Adrenal gland (tissue), 12 donors: ENCODE measurements around the gene EID1. TPM values are rescaled to one million over a fixed set of nuclear protein-coding genes. Genes with fewer than 3 reads are reported as not detected.

Experiments
- DNase-seq, 7 donors: peaks; one replicate each; pipeline ENCODE4 v3.0.0-alpha.2; 2019 to 2020
- H3K27ac ChIP-seq, 5 donors: fragments of 200-600 bp; sonication (generic) in 4 of 5; 1 replicate in 3 of 5; 2 replicates in 2 of 5; pipeline versions ENCODE4 v1.5.1 to v1.8.0; 2016 to 2020; ENCODE audit warnings: mild to moderate bottlenecking in 1 of 5
- H3K27me3 ChIP-seq: fragments of 200-600 bp; 2 replicates; pipeline ENCODE4 v1.8.0; 2021
- H3K36me3 ChIP-seq, 2 donors: fragments of 200-600 bp; replicated peaks in 1 of 2; 1 replicate in 1 of 2; 2 replicates in 1 of 2; pipeline versions ENCODE4 v1.5.1 to v1.8.0; 2018 to 2022
- H3K4me1 ChIP-seq, 2 donors: fragments of 200-600 bp; replicated peaks in 1 of 2; 1 replicate in 1 of 2; 2 replicates in 1 of 2; pipeline versions ENCODE4 v1.5.1 to v1.8.0; 2018 to 2021
- H3K4me3 ChIP-seq, 4 donors: fragments of 200-600 bp; sonication (generic) in 3 of 4; one replicate each; pipeline ENCODE4 v1.5.1; 2016 to 2018
- H3K9me3 ChIP-seq, 3 donors: fragments of 200-600 bp; sonication (generic) in 1 of 3; replicated peaks in 1 of 3; 1 replicate in 2 of 3; 2 replicates in 1 of 3; pipeline versions ENCODE4 v1.5.1 to v1.8.0; 2016 to 2021
- CTCF ChIP-seq, 6 experiments: fragments of 450-650 bp in 4 of 6; fragments of 200-600 bp in 2 of 6; sonication (generic) in 1 of 6; IDR thresholded peaks; 1 replicate in 5 of 6; 2 replicates in 1 of 6; pipeline versions ENCODE4 v1.5.1 to v1.8.0; 2016 to 2021; ENCODE audit warnings: antibody characterized with exemption in 6 of 6, mild to moderate bottlenecking in 2 of 6, moderate library complexity in 1 of 6
- POLR2A ChIP-seq, 2 donors: fragments of 450-650 bp; IDR thresholded peaks; one replicate each; pipeline ENCODE4 v1.6.1; 2017; ENCODE audit warnings: antibody characterized with exemption in 2 of 2, mild to moderate bottlenecking in 2 of 2, moderate library complexity in 1 of 2
- WGBS, 4 donors: extraction: QIAGEN DNeasy Blood & Tissue Kit in 2 of 4; methylation state at CpG; one replicate each; pipeline versions ENCODE4 v1.1.5 to v1.1.7; 2013 to 2017; 5-methylcytosine and 5-hydroxymethylcytosine counted together
- intact Hi-C, 2 donors: fragments of 100-400 bp; cut with DNase I; formaldehyde crosslinking; loops; one replicate each; pipeline versions ENCODE4 v1.14.1 to v1.15.0; 2022 to 2023
- polyA plus RNA-seq, 3 donors: library from polyadenylated mRNA; stranded (reverse); fragments of 200-250 nt in 2 of 3; fragments of 350-450 nt in 1 of 3; fragmentation: Illumina TruSeq in 1 of 3; extraction: RNeasy Lipid Tissue Mini Kit (QIAGEN cat#74804) in 1 of 3; gene quantifications; one replicate each; pipeline ENCODE4 v1.2.3, GENCODE V29; 2013 to 2014
- total RNA-seq, 9 donors: library from RNA; depleted of rRNA in 4 of 9; stranded (reverse); fragments of >200 nt in 4 of 9; fragments of 120-200 nt in 1 of 9; fragmentation: NEBNext Ultra II Directional in 1 of 9; extraction: Animal tissue kit (Norgen Biotek cat#: 25700) in 1 of 9; gene quantifications; one replicate each; pipeline versions ENCODE4 v1.1.0 to v1.2.4, GENCODE V29; 2013 to 2023
- donor health status: healthy with polysubstance abuse.
- donor health status: Bipolar disorder and iron deficiency.
- donor health status: DM: yes; HTN: yes; CAD: no.
- donor health status: DM: no; HTN: no; CAD: no.
- donor health status: DM: no; HTN: no; CAD: no.
- donor health status: DM: yes; HTN: yes; CAD: no.

The EID1 gene
- total and polyA plus RNA-seq, 12 donors = 148 to 666 (median 245) TPM

- DNase-seq = no peak
- Histone ChIP-seq H3K27me3 (no peaks in the 10 kb centered on the region), H3K9me3 (no peaks in the 10 kb centered on the region), H3K36me3 (no peaks in the 10 kb centered on the region), H3K4me3 (no peak overlapping the region), H3K27ac (no peak overlapping the region), H3K4me1 (peaks cover 11 to 19% of the 10 kb centered on the region in 2 donors)
- TF ChIP-seq CTCF (IDR thresholded peaks at IDR 0.05) = no peak
- no peak for TF ChIP-seq POLR2A (IDR thresholded peaks at IDR 0.05)
- WGBS, 4 donors = 71 to 86% (median 78%) methylated on average over 2 of the region's 2 CpGs
- intact Hi-C loops = no loop called here
Measured at GRCh38 chr15:48875241-48875960, 2.5 kb upstream of the EID1 start.

- no peak for TF ChIP-seq POLR2A (IDR thresholded peaks at IDR 0.05)
- no peak for TF ChIP-seq CTCF (IDR thresholded peaks at IDR 0.05)
- Histone ChIP-seq H3K27ac (no peak overlapping the region), H3K4me3 (no peak overlapping the region), H3K9me3 (no peaks in the 10 kb centered on the region), H3K27me3 (no peaks in the 10 kb centered on the region), H3K36me3 (no peaks in the 10 kb centered on the region), H3K4me1 (peaks cover 11 to 20% of the 10 kb centered on the region in 2 donors)
- intact Hi-C loops = no loop called here
- DNase-seq = no peak
- WGBS, 4 donors = 74 to 80% (median 78%) methylated on average over 3 of the region's 3 CpGs
Measured at GRCh38 chr15:48876057-48876456, 1.9 kb upstream of the EID1 start.

- Histone ChIP-seq H3K27ac (no peak overlapping the region), H3K36me3 (no peaks in the 10 kb centered on the region), H3K9me3 (no peaks in the 10 kb centered on the region), H3K4me3 (no peak overlapping the region), H3K27me3 (no peaks in the 10 kb centered on the region), H3K4me1 (peaks cover 11 to 20% of the 10 kb centered on the region in 2 donors)
- WGBS, 4 donors = 65 to 83% (median 78%) methylated on average over 3 of the region's 3 CpGs
- no peak for DNase-seq
- intact Hi-C loops = no loop called here
- TF ChIP-seq POLR2A (IDR thresholded peaks at IDR 0.05) = no peak
- TF ChIP-seq CTCF (IDR thresholded peaks at IDR 0.05) = no peak
Measured at GRCh38 chr15:48880070-48880634, 2.2 kb downstream of the EID1 start.

- Histone ChIP-seq H3K4me1 (peaks cover 11 to 19% of the 10 kb centered on the region in 2 donors), H3K36me3 (no peaks in the 10 kb centered on the region), H3K27me3 (no peaks in the 10 kb centered on the region), H3K9me3 (no peaks in the 10 kb centered on the region), H3K27ac (no peak overlapping the region), H3K4me3 (no peak overlapping the region)
- TF ChIP-seq POLR2A (IDR thresholded peaks at IDR 0.05) (no peak), CTCF (IDR thresholded peaks at IDR 0.05) (no peak)
- WGBS, 4 donors = 82 to 86% (median 84%) methylated on average over 2 of the region's 2 CpGs
- intact Hi-C loops = no loop called here
- DNase-seq = no peak
Measured at GRCh38 chr15:48883699-48884098, 5.8 kb downstream of the EID1 start.
